ENCODE results near the gene GRK3.
"Not testable (repeated sequence)": the region's sequence is repeated elsewhere in the genome, so short reads cannot be mapped to it uniquely, and the experiment has no call there.

- not testable (repeated sequence) for TF ChIP-seq CTCF (IDR thresholded peaks at IDR 0.05; ENCODE audit: extremely low read depth in 1 of 2, insufficient read depth in 1 of 2, low read depth in 1 of 2, low read length in 2 of 2); POLR2A (IDR thresholded peaks at IDR 0.05; ENCODE audit: low read depth, low read length); MAX (IDR thresholded peaks at IDR 0.05; ENCODE audit: insufficient read depth, insufficient read length); JUN (IDR thresholded peaks at IDR 0.05; ENCODE audit: borderline replicate concordance, insufficient read depth, insufficient read length, low read depth); EZH2 (IDR thresholded peaks at IDR 0.05; ENCODE audit: borderline replicate concordance, low read depth, low read length, severe bottlenecking); FOS (IDR thresholded peaks at IDR 0.05; ENCODE audit: borderline replicate concordance, insufficient read depth, low read length); POLR2AphosphoS5 (IDR thresholded peaks at IDR 0.05; ENCODE audit: insufficient read depth, low read depth, low read length); MYC (IDR thresholded peaks at IDR 0.05; ENCODE audit: low read depth, low read length); GATA2 (IDR thresholded peaks at IDR 0.05; ENCODE audit: insufficient read depth, insufficient read length, low read depth, low read length)
Measured at GRCh38 chr22:25527016-25527415, 37.5 kb upstream of the GRK3 start.
